H54 (cell line): ENCODE results near the gene CHST13.

ENCODE experiments used
- DNase-seq: peaks from one replicate; pipeline ENCODE4 v3.0.0; 2011; ENCODE audit warnings: low spot score, mixed read lengths; ENCODE audit not compliant: insufficient read length
- FAIRE-seq: peaks from 3 replicates; lab custom pipeline; 2011; peaks lifted over from hg19 to GRCh38; lab: Jason Lieb, UNC
- POLR2A ChIP-seq: IDR thresholded peaks from 2 replicates; pipeline ENCODE4 v1.6.1; 2011; ENCODE audit warnings: low read depth, mild to moderate bottlenecking, low read length

The CHST13 gene

GRCh38 chr3:126483321-126483761, 40.6 kb upstream of the CHST13 start:
- DNase-seq, result no peak
- no peak for TF ChIP-seq POLR2A
- no peak for FAIRE-seq

DNA sequence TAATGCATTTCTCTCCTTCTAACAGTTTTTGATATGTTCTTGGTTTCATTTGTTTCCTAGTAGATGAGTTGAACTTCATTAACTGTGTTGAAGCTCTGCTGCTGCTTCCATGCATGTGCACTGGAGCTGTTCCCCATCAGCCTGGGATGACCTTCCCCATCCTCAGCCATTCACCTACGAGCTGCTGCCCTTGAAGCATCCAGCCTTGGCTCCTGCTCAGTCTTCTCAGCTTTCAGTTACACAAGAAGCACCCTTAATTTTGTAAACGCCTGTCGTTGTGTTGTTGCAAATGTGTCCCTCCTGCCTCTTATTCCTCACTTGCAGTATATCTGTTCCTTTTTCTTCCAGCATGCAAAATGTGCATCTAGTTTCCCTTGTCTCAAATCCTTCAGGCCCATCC, 39.8 kb upstream of the CHST13 start:
- FAIRE-seq (no peak), DNase-seq (no peak)
- no peak for TF ChIP-seq POLR2A

DNA sequence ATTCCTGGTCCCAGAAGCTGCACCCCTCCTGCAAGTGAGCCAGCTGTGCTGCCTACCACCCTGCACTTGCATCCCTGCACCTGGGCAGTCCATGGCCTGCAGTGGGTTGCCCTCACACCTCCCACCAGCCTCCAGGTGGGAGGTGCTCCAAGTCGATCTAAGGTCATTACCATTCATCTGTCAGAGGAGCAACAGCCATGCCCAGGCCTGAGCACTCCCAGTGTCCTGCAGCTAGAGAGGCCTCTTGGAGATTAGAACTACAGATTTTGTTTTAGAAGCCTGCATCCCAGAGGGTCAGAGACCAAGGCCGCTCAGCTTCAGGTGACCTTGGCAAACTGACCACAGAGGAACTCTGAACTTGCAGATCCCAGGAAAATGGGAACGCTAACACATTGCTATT, 39.3 kb upstream of the CHST13 start:
- DNase-seq (no peak), FAIRE-seq (no peak)
- TF ChIP-seq POLR2A, result no peak

DNA sequence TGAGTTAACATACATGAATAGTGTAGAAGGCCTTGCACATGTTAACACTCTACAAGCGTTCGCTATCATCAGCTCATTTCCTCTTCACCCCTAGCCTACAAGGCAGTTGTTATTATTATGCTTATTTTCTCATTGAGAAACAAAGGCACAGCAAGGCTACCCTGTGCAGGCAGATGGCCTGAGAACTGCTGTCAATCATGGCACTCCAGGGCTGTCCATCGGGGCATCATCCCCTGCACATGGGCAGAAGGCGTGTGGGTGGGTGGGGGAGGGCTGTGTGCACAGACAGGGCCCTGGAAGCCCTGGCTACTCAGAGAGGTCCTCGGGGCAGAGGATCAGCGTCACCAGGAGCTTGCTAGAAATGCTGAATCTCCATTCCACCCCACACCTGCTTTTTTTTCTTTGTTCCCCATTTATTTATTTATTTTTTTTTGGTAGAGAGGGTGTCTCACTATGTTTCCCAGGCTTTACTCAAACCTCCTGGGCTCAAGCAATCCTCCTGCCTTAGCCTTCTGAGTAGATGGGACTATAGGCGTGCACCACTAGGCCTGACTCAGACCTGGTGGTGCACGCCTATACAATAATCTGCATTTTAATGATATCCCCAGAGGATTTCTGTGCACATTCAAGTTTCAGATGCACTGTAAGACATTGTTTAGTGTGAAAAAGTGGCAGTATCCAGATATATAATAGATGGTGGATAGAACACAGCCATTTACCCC, 38.6 kb upstream of the CHST13 start:
- TF ChIP-seq POLR2A, result no peak
- DNase-seq (no peak), FAIRE-seq (no peak)

DNA sequence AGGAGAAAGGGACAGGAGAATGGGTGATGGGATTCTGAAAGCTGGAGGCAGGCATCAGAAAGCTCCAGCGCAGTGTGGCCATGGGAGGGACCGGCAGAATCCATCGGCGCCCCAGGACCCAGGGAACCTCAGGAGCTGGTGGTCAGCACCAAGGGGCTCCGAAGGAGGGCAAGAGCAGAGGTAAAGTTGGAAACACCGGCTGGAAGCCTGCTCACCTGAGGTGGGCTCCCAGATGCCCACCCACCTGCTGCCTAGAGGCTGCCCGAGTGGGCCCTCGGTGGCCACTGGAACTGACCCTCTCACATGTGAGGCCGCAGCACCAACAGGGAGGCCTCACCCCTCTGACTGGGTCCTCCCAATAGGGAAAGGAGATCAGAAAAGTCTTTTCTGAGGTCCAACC, 38.0 kb upstream of the CHST13 start:
- no peak for DNase-seq
- no peak for FAIRE-seq
- TF ChIP-seq POLR2A, result no peak

- no peak for DNase-seq
- FAIRE-seq, result no peak
- no peak for TF ChIP-seq POLR2A
Measured at GRCh38 chr3:126486360-126486847, 37.6 kb upstream of the CHST13 start.

DNA sequence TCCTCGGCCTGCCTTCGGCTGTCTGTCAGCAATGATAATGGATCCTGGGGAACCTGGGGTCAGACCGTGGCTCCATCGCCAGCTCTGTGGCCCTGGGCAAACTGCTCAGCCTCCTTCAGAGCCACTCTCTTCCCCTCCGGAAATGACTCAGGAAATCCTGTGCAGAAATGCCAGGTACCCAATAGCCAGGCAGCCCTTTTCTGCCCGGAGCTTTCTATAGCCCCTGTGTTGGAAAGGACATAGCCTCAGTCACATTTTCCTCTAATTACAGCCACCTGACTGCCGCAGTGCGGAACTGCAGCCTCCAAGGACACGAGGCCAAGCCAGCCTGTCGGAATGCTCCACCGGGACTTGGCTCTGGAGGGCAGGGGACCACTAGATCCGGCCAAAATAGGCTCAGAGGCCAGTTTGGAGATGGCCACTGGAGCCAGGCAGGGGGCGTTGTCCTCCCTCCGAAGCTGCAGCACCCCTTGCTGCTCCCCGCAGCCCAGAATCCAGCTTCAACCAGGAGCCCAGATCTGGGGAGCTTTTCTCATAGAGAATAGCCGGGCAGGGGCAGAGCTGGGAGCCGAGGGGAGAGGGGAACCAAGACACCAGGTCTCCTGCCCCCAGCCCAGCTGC, 36.7 kb upstream of the CHST13 start:
- no peak for TF ChIP-seq POLR2A
- FAIRE-seq, result no peak
- DNase-seq, result peak; percentile 43

DNA sequence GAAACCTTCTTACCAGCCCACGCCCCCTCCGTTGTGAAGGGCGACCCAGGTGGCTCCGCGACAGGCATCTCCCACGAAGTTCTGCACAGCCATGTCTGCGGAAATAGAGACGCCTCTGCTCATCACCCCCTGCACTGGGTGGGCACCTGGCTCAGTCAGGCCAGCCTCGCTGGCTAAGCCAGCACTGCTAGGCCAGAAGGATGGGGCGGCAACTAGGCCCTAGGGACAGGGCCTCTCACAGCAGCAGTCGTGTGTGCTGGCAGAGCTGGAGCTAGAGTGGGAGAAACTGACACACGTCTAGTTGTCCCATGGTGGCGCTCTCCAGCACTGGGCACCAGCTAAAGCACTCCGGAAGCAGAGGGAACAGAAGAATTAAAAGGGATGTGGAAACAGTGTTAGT, 35.8 kb upstream of the CHST13 start:
- no peak for TF ChIP-seq POLR2A
- DNase-seq (no peak), FAIRE-seq (no peak)

DNA sequence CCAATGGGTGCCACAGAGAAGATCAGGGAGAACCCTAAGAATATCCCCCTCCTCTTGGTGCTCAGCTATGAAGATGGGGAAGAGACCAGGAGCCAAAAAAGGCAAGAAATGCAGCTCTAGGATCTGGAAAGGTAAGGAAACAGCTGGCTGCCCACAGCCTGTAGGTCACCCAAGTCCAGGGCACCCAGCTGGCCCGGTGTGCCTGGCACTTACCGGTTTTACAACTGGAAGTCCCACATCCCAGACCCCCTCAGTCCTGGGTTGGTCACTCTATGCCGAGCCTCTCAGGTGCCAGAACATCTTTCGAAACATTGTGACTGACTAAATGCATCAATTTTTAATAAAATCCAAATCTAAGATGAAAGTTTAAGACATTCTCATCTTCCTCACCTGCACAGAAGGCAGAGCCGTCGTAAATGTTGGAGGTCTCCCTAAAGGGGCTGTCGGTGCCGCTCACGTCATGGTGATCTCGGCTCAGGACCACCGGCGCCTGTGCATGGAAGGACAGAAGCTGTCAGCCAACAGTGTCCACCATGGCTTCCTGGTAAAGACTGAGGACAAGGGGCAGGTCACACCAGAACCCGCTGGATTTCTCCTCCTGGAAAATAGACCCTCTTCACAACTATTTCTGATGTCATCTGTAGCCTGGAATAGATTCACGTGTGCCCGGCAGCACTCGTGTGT, 34.9 kb upstream of the CHST13 start:
- no peak for TF ChIP-seq POLR2A
- FAIRE-seq (no peak), DNase-seq (no peak)

GRCh38 chr3:126490619-126491018, 33.3 kb upstream of the CHST13 start:
- DNase-seq (no peak), FAIRE-seq (no peak)
- TF ChIP-seq POLR2A, result no peak

DNA sequence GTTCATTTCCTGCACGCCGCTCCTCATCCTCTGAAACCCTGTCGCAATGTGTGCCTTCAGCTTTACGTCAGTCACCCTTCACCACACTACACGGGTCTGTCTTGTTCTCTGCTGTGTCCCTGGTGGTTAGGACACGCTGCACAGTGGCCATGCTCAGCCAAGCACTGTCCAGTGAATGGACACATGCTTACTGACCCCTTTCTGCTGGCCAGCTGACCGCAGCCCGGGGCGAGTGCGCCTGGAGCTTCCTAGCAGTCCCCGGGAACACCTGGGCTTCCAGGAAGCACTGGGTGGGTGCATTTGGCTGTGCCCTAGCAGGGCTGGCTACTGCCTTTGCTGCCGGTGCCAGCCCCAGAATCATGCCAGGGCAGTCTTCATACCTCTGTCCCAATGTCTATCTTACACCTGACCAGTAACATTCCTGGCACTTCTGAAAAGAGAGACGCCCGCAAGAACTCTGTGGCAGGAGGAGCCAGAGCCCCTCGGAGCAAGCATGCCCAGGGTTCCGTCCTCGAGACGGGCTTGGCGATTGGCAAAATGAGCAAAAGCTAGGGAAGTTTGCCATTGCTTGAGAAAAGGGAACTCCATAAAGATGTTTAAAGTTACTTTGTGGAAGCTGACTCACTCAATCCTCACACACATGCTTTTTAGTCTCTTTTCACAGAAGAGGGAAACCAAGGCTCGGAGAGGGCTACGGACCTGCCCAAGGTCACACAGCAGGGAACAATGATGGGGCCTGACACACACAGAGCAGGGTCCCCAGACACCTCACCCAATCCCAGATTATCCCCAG, 32.5 kb upstream of the CHST13 start:
- no peak for FAIRE-seq
- no peak for DNase-seq
- TF ChIP-seq POLR2A, result no peak

GRCh38 chr3:126493051-126493450, 30.9 kb upstream of the CHST13 start:
- DNase-seq (no peak), FAIRE-seq (no peak)
- TF ChIP-seq POLR2A, result no peak

DNA sequence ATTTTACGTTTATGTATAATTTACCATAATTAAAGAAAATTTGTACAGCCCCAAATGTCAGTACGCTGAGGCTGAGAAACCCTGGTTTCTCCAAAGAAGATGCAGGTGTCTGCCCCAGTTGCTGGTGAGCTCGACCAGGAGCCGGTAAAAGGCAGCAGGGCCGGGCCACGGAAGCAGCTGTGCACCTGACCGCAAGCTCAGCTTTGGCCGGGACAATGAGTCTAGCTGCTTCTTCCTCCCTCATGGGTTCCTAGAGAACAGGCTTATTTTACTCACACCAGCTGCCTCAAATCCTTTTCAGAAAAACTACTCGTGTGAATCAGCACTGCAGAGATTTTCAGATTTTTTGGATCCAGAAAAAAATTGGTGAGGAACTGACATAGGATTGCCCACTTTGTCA, 30.2 kb upstream of the CHST13 start:
- FAIRE-seq (no peak), DNase-seq (no peak)
- TF ChIP-seq POLR2A, result no peak

DNA sequence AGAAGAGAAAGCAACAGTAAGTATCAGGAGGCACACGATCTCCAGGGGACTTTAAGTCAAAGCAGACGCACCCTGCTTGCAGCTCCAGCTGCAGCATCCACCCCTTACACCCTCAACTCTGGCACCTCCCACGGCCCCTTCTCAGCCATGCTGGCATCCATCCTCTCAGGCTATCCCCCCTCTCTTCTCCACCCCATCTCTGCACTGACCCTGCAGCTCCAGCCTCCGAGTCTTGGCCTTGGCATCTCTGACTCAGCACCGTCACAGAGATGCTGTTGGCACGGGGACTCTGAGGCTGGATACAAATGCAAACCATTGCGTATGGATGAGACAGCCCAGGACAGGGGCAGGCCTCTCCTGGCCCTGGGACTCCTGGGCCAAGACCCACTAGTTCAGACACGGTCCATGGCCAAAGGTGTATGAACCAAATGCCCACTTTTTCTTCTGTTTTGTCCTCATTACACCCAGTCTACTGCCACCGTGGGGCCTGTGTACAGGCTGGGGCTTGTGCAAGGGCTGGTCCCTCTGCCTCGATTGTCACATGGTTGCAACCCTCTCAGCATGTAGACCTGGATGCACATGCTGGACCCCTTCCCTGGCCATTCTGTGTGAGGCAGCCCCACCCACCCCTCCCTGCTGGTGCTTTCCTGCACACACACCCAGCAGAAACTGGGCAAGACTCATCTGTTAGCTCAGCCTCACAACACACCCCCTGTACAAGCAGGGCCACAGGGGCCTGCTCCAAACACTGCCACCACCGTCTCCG, 29.6 kb upstream of the CHST13 start:
- DNase-seq (no peak), FAIRE-seq (no peak)
- TF ChIP-seq POLR2A, result no peak
